Mesothelial cell of epicardium (in vitro differentiated cells): ENCODE data around the gene TENM4. TPM values are rescaled to one million over a fixed set of nuclear protein-coding genes. Genes with fewer than 3 reads are reported as not detected.

Experiments used
- DNase-seq, 2 experiments: peaks; one replicate each; pipeline ENCODE4 v3.0.0; 2021; ENCODE audit warnings: low spot score in 2 of 2; ENCODE audit not compliant: unreplicated experiment in 2 of 2
- H3K27ac Mint-ChIP-seq: 2 replicates; pipeline ENCODE4 v1.8.0; 2021; ENCODE audit warnings: mixed read lengths
- H3K27me3 Mint-ChIP-seq: 2 replicates; pipeline ENCODE4 v1.8.0; 2021; ENCODE audit warnings: low read depth, mixed read lengths
- H3K36me3 Mint-ChIP-seq: 2 replicates; pipeline ENCODE4 v1.8.0; 2021; ENCODE audit warnings: mixed read lengths
- H3K4me1 Mint-ChIP-seq: 2 replicates; pipeline ENCODE4 v1.8.0; 2021; ENCODE audit warnings: mixed read lengths
- H3K4me3 Mint-ChIP-seq: 2 replicates; pipeline ENCODE4 v1.8.0; 2021; ENCODE audit warnings: mild to moderate bottlenecking, moderate library complexity, mixed read lengths
- H3K9me3 Mint-ChIP-seq: 2 replicates; pipeline ENCODE4 v1.8.0; 2021; ENCODE audit warnings: mixed read lengths
- CTCF ChIP-seq: fragments of 200-600 bp; sonication (generic); IDR thresholded peaks from one replicate; pipeline ENCODE4 v1.5.0; 2021; ENCODE audit warnings: antibody characterized with exemption; ENCODE audit not compliant: unreplicated experiment
- total RNA-seq: library from RNA; stranded (reverse); gene quantifications from 3 replicates; pipeline ENCODE4 v1.2.1, GENCODE V29; 2021

Gene TENM4
- total RNA-seq, 1 donor from 2014 or later = 187 TPM

- no peak for DNase-seq
- no peak for TF ChIP-seq CTCF
- H3K4me1 Mint-ChIP-seq = peaks cover 7% of the 10 kb centered on the region
- peaks cover 12% of the 10 kb centered on the region for H3K27me3 Mint-ChIP-seq
- no peak overlapping the region for H3K4me3 Mint-ChIP-seq
- no peaks in the 10 kb centered on the region for H3K36me3 Mint-ChIP-seq
- H3K27ac Mint-ChIP-seq = no peak overlapping the region
- H3K9me3 Mint-ChIP-seq = no peaks in the 10 kb centered on the region
Observed at GRCh38 chr11:79484872-79485271, 44.0 kb upstream of the TENM4 start.

- Mint-ChIP-seq H3K36me3 (no peaks in the 10 kb centered on the region), H3K27me3 (peaks cover 12% of the 10 kb centered on the region), H3K27ac (no peak overlapping the region), H3K4me3 (no peak overlapping the region), H3K4me1 (peaks cover 7% of the 10 kb centered on the region), H3K9me3 (no peaks in the 10 kb centered on the region)
- TF ChIP-seq CTCF = no peak
- no peak for DNase-seq
Observed at GRCh38 chr11:79482800-79483199, 42.0 kb upstream of the TENM4 start.

- Mint-ChIP-seq H3K27ac (no peak overlapping the region), H3K9me3 (peaks cover 4% of the 10 kb centered on the region), H3K4me3 (no peak overlapping the region), H3K27me3 (peaks cover 12% of the 10 kb centered on the region), H3K4me1 (peaks cover 7% of the 10 kb centered on the region), H3K36me3 (no peaks in the 10 kb centered on the region)
- no peak for TF ChIP-seq CTCF
- DNase-seq = no peak
Observed at GRCh38 chr11:79481795-79482194, 41.0 kb upstream of the TENM4 start.

GRCh38 chr11:79480864-79481263, 40.0 kb upstream of the TENM4 start:
- Mint-ChIP-seq H3K27me3 (peaks cover 6% of the 10 kb centered on the region), H3K4me1 (no peaks in the 10 kb centered on the region), H3K27ac (no peak overlapping the region), H3K9me3 (peaks cover 11% of the 10 kb centered on the region), H3K36me3 (no peaks in the 10 kb centered on the region), H3K4me3 (no peak overlapping the region)
- DNase-seq = no peak
- no peak for TF ChIP-seq CTCF

GRCh38 chr11:79472819-79473529, 32.1 kb upstream of the TENM4 start:
- Mint-ChIP-seq H3K4me1 (peaks cover 12% of the 10 kb centered on the region), H3K36me3 (no peaks in the 10 kb centered on the region), H3K9me3 (peaks cover 13% of the 10 kb centered on the region), H3K27me3 (no peaks in the 10 kb centered on the region), H3K27ac (no peak overlapping the region), H3K4me3 (no peak overlapping the region)
- TF ChIP-seq CTCF = no peak
- DNase-seq = no peak
